ENCODE results near the gene CA11.

Gene CA11

GRCh38 chr19:48628486-48629296, 17.3 kb downstream of the CA11 start:
- DNase-seq (ENCODE audit: low read depth in 2 of 2), result no peak

GRCh38 chr19:48627865-48628314, 18.1 kb downstream of the CA11 start:
- DNase-seq (ENCODE audit: low read depth in 2 of 2), result no peak

- no peak for DNase-seq (ENCODE audit: low read depth in 2 of 2)
These were observed 18.7 kb downstream of the CA11 start for GRCh38 chr19:48627201-48627864.

GRCh38 chr19:48625891-48626327, 20.1 kb downstream of the CA11 start:
- DNase-seq (ENCODE audit: low read depth in 2 of 2), result no peak

GRCh38 chr19:48624791-48625723, 20.9 kb downstream of the CA11 start:
- no peak for DNase-seq (ENCODE audit: low read depth in 2 of 2)

GRCh38 chr19:48624067-48624594, 21.9 kb downstream of the CA11 start:
- DNase-seq (ENCODE audit: low read depth in 2 of 2), result peak; percentile 92

GRCh38 chr19:48623556-48624066, 22.4 kb downstream of the CA11 start:
- no peak for DNase-seq (ENCODE audit: low read depth in 2 of 2)

GRCh38 chr19:48619692-48620585, 26.0 kb downstream of the CA11 start:
- DNase-seq (ENCODE audit: low read depth in 2 of 2), result no peak

- peak; percentile 93 for DNase-seq (ENCODE audit: low read depth in 2 of 2)
These were observed 26.9 kb downstream of the CA11 start, which contains the start of the genes RPL18 and SPHK2 for GRCh38 chr19:48618916-48619691. Gene RPL18 (minus strand): TSS chr19:48619178. CDS start chr19:48619143, 35 bp downstream. Gene SPHK2 (plus strand): TSS chr19:48619506. CDS start chr19:48620515, 1,009 bp downstream.

GRCh38 chr19:48618278-48618915, 27.6 kb downstream of the CA11 start:
- DNase-seq (ENCODE audit: low read depth in 2 of 2), result no peak

GRCh38 chr19:48617146-48617937, 28.6 kb downstream of the CA11 start:
- no peak for DNase-seq (ENCODE audit: low read depth in 2 of 2)

- no peak for DNase-seq (ENCODE audit: low read depth in 2 of 2)
These were observed 29.4 kb downstream of the CA11 start for GRCh38 chr19:48616491-48617056.

- no peak for DNase-seq (ENCODE audit: low read depth in 2 of 2)
These were observed 29.9 kb downstream of the CA11 start for GRCh38 chr19:48616041-48616436.

GRCh38 chr19:48615231-48616040, 30.6 kb downstream of the CA11 start:
- DNase-seq (ENCODE audit: low read depth in 2 of 2), result no peak

- no peak for DNase-seq (ENCODE audit: low read depth in 2 of 2)
These were observed 31.4 kb downstream of the CA11 start, which contains the start of gene FAM83E for GRCh38 chr19:48614436-48615230. Gene FAM83E (minus strand): TSS chr19:48615076. CDS start chr19:48613372, 1,704 bp downstream.
